Rectal smooth muscle tissue (tissue), 1 donor: Measurements from ENCODE around the gene TIMM44.

Experiments used
- H3K27ac ChIP-seq: one replicate; pipeline ENCODE4 v1.7.0; 2013; ENCODE audit warnings: low read depth, low read length, inconsistent platforms
- H3K27me3 ChIP-seq: one replicate; pipeline ENCODE4 v1.7.0; 2013; ENCODE audit warnings: low read length; ENCODE audit not compliant: control insufficient read depth, insufficient read depth
- H3K36me3 ChIP-seq: one replicate; pipeline ENCODE4 v1.7.0; 2013; ENCODE audit warnings: low read length; ENCODE audit not compliant: control insufficient read depth, insufficient read depth
- H3K4me1 ChIP-seq: one replicate; pipeline ENCODE4 v1.7.0; 2013; ENCODE audit warnings: low read length; ENCODE audit not compliant: control insufficient read depth, insufficient read depth
- H3K4me3 ChIP-seq: one replicate; pipeline ENCODE4 v1.7.0; 2013; ENCODE audit warnings: low read length
- H3K9ac ChIP-seq: one replicate; pipeline ENCODE4 v1.7.0; 2013; ENCODE audit warnings: low read length

TIMM44 gene

GRCh38 chr19:7943444-7944176 lies at the start of gene TIMM44:
TIMM44 (minus strand) TSS chr19:7943666; CDS start chr19:7943651, 15 bp downstream.
- Histone ChIP-seq H3K27ac (peak within 1 kb of the TSS; percentile 84), H3K9ac (peak within 1 kb of the TSS; percentile 56), H3K36me3 (peaks cover 9% of the 10 kb centered on the region), H3K27me3 (no peaks in the 10 kb centered on the region), H3K4me1 (no peaks in the 10 kb centered on the region), H3K4me3 (peak within 1 kb of the TSS; percentile 98)

- H3K4me3 ChIP-seq = no peak overlapping the region
Measured at GRCh38 chr19:7992575-7992974, 49.1 kb upstream of the TIMM44 start.

GRCh38 chr19:7989071-7989575 lies 45.7 kb upstream of the TIMM44 start:
- Histone ChIP-seq H3K9ac (no peak overlapping the region), H3K36me3 (peaks cover 27% of the 10 kb centered on the region), H3K4me3 (no peak overlapping the region), H3K27me3 (no peaks in the 10 kb centered on the region), H3K27ac (no peak overlapping the region), H3K4me1 (no peaks in the 10 kb centered on the region)

More at GRCh38 chr19:7992575-7992974, 49.1 kb upstream of the TIMM44 start:
- no peaks in the 10 kb centered on the region for H3K4me1 ChIP-seq
- no peaks in the 10 kb centered on the region for H3K27me3 ChIP-seq
- H3K9ac ChIP-seq = no peak overlapping the region
- H3K36me3 ChIP-seq = peaks cover 26% of the 10 kb centered on the region
- H3K27ac ChIP-seq = no peak overlapping the region

GRCh38 chr19:7988307-7988706 lies 44.8 kb upstream of the TIMM44 start:
- H3K27me3 ChIP-seq = no peaks in the 10 kb centered on the region
- peaks cover 27% of the 10 kb centered on the region for H3K36me3 ChIP-seq
- H3K4me3 ChIP-seq = no peak overlapping the region
- no peak overlapping the region for H3K9ac ChIP-seq
- H3K4me1 ChIP-seq = no peaks in the 10 kb centered on the region
- no peak overlapping the region for H3K27ac ChIP-seq

- Histone ChIP-seq H3K4me3 (no peak overlapping the region), H3K9ac (no peak overlapping the region), H3K4me1 (no peaks in the 10 kb centered on the region), H3K27ac (no peak overlapping the region), H3K36me3 (peaks cover 27% of the 10 kb centered on the region), H3K27me3 (no peaks in the 10 kb centered on the region)
Measured at GRCh38 chr19:7987114-7987768, 43.8 kb upstream of the TIMM44 start.

GRCh38 chr19:7986321-7987113 lies 43.1 kb upstream of the TIMM44 start:
- no peak overlapping the region for H3K4me3 ChIP-seq
- no peak overlapping the region for H3K27ac ChIP-seq
- H3K4me1 ChIP-seq = no peaks in the 10 kb centered on the region
- peaks cover 29% of the 10 kb centered on the region for H3K36me3 ChIP-seq
- H3K27me3 ChIP-seq = no peaks in the 10 kb centered on the region
- no peak overlapping the region for H3K9ac ChIP-seq

GRCh38 chr19:7985481-7985911 lies 42.0 kb upstream of the TIMM44 start:
- Histone ChIP-seq H3K4me1 (no peaks in the 10 kb centered on the region), H3K4me3 (no peak overlapping the region), H3K9ac (no peak overlapping the region), H3K27ac (no peak overlapping the region), H3K36me3 (peaks cover 26% of the 10 kb centered on the region), H3K27me3 (no peaks in the 10 kb centered on the region)

- no peaks in the 10 kb centered on the region for H3K4me1 ChIP-seq
- H3K4me3 ChIP-seq = no peak overlapping the region
- H3K27ac ChIP-seq = no peak overlapping the region
- H3K27me3 ChIP-seq = no peaks in the 10 kb centered on the region
- peaks cover 33% of the 10 kb centered on the region for H3K36me3 ChIP-seq
- H3K9ac ChIP-seq = no peak overlapping the region
Measured at GRCh38 chr19:7983995-7984837, 40.8 kb upstream of the TIMM44 start.

GRCh38 chr19:7983286-7983950 lies 40.0 kb upstream of the TIMM44 start:
- H3K9ac ChIP-seq = no peak overlapping the region
- H3K36me3 ChIP-seq = peaks cover 26% of the 10 kb centered on the region

GRCh38 chr19:7982651-7983099 lies 39.2 kb upstream of the TIMM44 start:
- Histone ChIP-seq H3K4me1 (no peaks in the 10 kb centered on the region), H3K27me3 (no peaks in the 10 kb centered on the region), H3K9ac (no peak overlapping the region), H3K27ac (no peak overlapping the region), H3K36me3 (peaks cover 22% of the 10 kb centered on the region), H3K4me3 (no peak overlapping the region)

More at GRCh38 chr19:7983286-7983950, 40.0 kb upstream of the TIMM44 start:
- Histone ChIP-seq H3K27ac (no peak overlapping the region), H3K4me3 (no peak overlapping the region), H3K27me3 (no peaks in the 10 kb centered on the region), H3K4me1 (no peaks in the 10 kb centered on the region)

GRCh38 chr19:7982103-7982502 lies 38.6 kb upstream of the TIMM44 start:
- Histone ChIP-seq H3K9ac (no peak overlapping the region), H3K4me1 (no peaks in the 10 kb centered on the region), H3K27ac (no peak overlapping the region), H3K4me3 (no peak overlapping the region), H3K36me3 (peaks cover 25% of the 10 kb centered on the region), H3K27me3 (no peaks in the 10 kb centered on the region)
